CD14-positive monocyte (primary cell): ENCODE measurements around the gene CHAF1A. TPM values are rescaled to one million over a fixed set of nuclear protein-coding genes. Genes with fewer than 3 reads are reported as not detected.
A peak's percentile ranks its signal among the peaks of the same experiment; 100 is the strongest.

Source experiments
- DNase-seq, 3 donors: peaks; one replicate each; pipeline ENCODE4 v3.0.0-alpha.2; 2011 to 2022
- H2AFZ ChIP-seq: 2 replicates; pipeline ENCODE4 v1.6.0; 2012; ENCODE audit warnings: mild to moderate bottlenecking, low read depth, low read length, inconsistent platforms; ENCODE audit not compliant: insufficient read depth, poor library complexity, severe bottlenecking
- H3K27ac ChIP-seq, 2 donors: 1 replicate in 1 of 2; 2 replicates in 1 of 2; pipeline ENCODE4 v1.5.1; 2012 to 2013; ENCODE audit warnings: low read length in 2 of 2, control low read depth in 1 of 2, inconsistent platforms in 1 of 2, low read depth in 1 of 2, mild to moderate bottlenecking in 1 of 2
- H3K27me3 ChIP-seq, 2 donors: one replicate each; pipeline versions ENCODE4 v1.6.0 to v1.6.1; 2011 to 2013; ENCODE audit warnings: low read length in 2 of 2; ENCODE audit not compliant: control insufficient read depth in 2 of 2, insufficient read depth in 2 of 2
- H3K36me3 ChIP-seq, 2 donors: replicated peaks in 1 of 2; 1 replicate in 1 of 2; 2 replicates in 1 of 2; pipeline versions ENCODE4 v1.5.1 to v1.6.1; 2012 to 2013; ENCODE audit warnings: low read length in 2 of 2, control low read depth in 1 of 2, inconsistent platforms in 1 of 2, mild to moderate bottlenecking in 1 of 2; ENCODE audit not compliant: insufficient read depth in 2 of 2, control insufficient read depth in 1 of 2
- H3K4me1 ChIP-seq, 2 donors: 1 replicate in 1 of 2; 2 replicates in 1 of 2; pipeline versions ENCODE4 v1.5.1 to v1.6.1; 2012 to 2013; ENCODE audit warnings: low read length in 2 of 2, control low read depth in 1 of 2, inconsistent platforms in 1 of 2, mild to moderate bottlenecking in 1 of 2, moderate library complexity in 1 of 2; ENCODE audit not compliant: insufficient read depth in 2 of 2, control insufficient read depth in 1 of 2
- H3K4me2 ChIP-seq: replicated peaks from 2 replicates; pipeline ENCODE3; 2012; ENCODE audit warnings: low read length, moderate library complexity, mild to moderate bottlenecking; ENCODE audit not compliant: poor library complexity, severe bottlenecking; ENCODE audit errors: extremely low read depth
- H3K4me3 ChIP-seq, 3 experiments: fragments of 200-600 bp in 1 of 3; sonication (generic) in 1 of 3; replicated peaks in 1 of 3; 1 replicate in 2 of 3; 2 replicates in 1 of 3; pipeline ENCODE4 v1.5.1; 2011 to 2013; ENCODE audit warnings: low read length in 3 of 3, mild to moderate bottlenecking in 3 of 3, control low read depth in 2 of 3, low read depth in 2 of 3, inconsistent platforms in 1 of 3, moderate library complexity in 1 of 3
- H3K79me2 ChIP-seq: 2 replicates; pipeline ENCODE4 v1.6.0; 2012; ENCODE audit warnings: mild to moderate bottlenecking, control low read depth, inconsistent platforms, low read length, moderate library complexity; ENCODE audit not compliant: insufficient read depth
- H3K9ac ChIP-seq: 2 replicates; pipeline ENCODE4 v1.6.0; 2017; ENCODE audit warnings: low read length, mild to moderate bottlenecking; ENCODE audit not compliant: insufficient read depth, poor library complexity, severe bottlenecking
- H3K9me3 ChIP-seq, 2 donors: replicated peaks in 1 of 2; 1 replicate in 1 of 2; 2 replicates in 1 of 2; pipeline versions ENCODE4 v1.5.1 to v1.6.1; 2012 to 2013; ENCODE audit warnings: low read length in 2 of 2, control low read depth in 1 of 2; ENCODE audit not compliant: control insufficient read depth in 1 of 2, insufficient read depth in 1 of 2
- H4K20me1 ChIP-seq: 2 replicates; pipeline ENCODE4 v1.6.0; 2012; ENCODE audit warnings: mild to moderate bottlenecking, low read length, control low read depth, moderate library complexity; ENCODE audit not compliant: insufficient read depth
- H3K27ac Mint-ChIP-seq, 7 donors: one replicate each; pipeline ENCODE4 v1.8.0; 2020; ENCODE audit warnings: mild to moderate bottlenecking in 7 of 7, mixed read lengths in 7 of 7, moderate library complexity in 6 of 7, inconsistent platforms in 2 of 7
- H3K27me3 Mint-ChIP-seq, 3 donors: one replicate each; pipeline ENCODE4 v1.8.0; 2021 to 2022; ENCODE audit warnings: low read depth in 3 of 3, mild to moderate bottlenecking in 3 of 3, mixed read lengths in 3 of 3, moderate library complexity in 3 of 3, inconsistent platforms in 1 of 3
- H3K36me3 Mint-ChIP-seq, 2 donors: one replicate each; pipeline ENCODE4 v1.8.0; 2020; ENCODE audit warnings: mixed read lengths in 2 of 2, inconsistent platforms in 1 of 2, mild to moderate bottlenecking in 1 of 2
- H3K4me1 Mint-ChIP-seq: one replicate; pipeline ENCODE4 v1.8.0; 2020; ENCODE audit warnings: mild to moderate bottlenecking, mixed read lengths
- H3K4me3 Mint-ChIP-seq, 2 donors: one replicate each; pipeline ENCODE4 v1.8.0; 2020; ENCODE audit warnings: mild to moderate bottlenecking in 2 of 2, mixed read lengths in 2 of 2, moderate library complexity in 1 of 2
- H3K9me3 Mint-ChIP-seq, 7 donors: one replicate each; pipeline ENCODE4 v1.8.0; 2020 to 2022; ENCODE audit warnings: mixed read lengths in 7 of 7, mild to moderate bottlenecking in 6 of 7, moderate library complexity in 6 of 7, inconsistent platforms in 2 of 7
- CTCF ChIP-seq: fragments of 200-600 bp; IDR thresholded peaks from one replicate; pipeline ENCODE4 v1.8.0; 2022; ENCODE audit warnings: antibody characterized with exemption, mild to moderate bottlenecking
- WGBS: methylation state at CpG from one replicate; pipeline ENCODE4 v1.1.5; 2013; ENCODE audit warnings: missing lambda C conversion rate; ENCODE audit not compliant: insufficient coverage; 5-methylcytosine and 5-hydroxymethylcytosine counted together
- intact Hi-C, 2 donors: fragments of 100-400 bp; cut with micrococcal nuclease; formaldehyde crosslinking; loops; one replicate each; pipeline versions ENCODE4 v1.15.0 to v1.15.1; 2023
- polyA plus RNA-seq, 3 donors: library from polyadenylated mRNA; depleted of rRNA in 1 of 3; unstranded in 2 of 3; stranded (reverse) in 1 of 3; fragments of 300-500 nt in 2 of 3; fragments of >200 nt in 1 of 3; fragmentation: Illumina TruSeq in 2 of 3; gene quantifications; 1 replicate in 2 of 3; 2 replicates in 1 of 3; pipeline ENCODE4 v1.2.3, GENCODE V29; 2012 to 2021

The CHAF1A gene
- polyA plus RNA-seq, 3 donors = 4.4 to 26.4 (median 5.4) TPM

GRCh38 chr19:4448147-4448985 lies 45.9 kb downstream of the CHAF1A start:
- H3K4me3 Mint-ChIP-seq = no peak overlapping the region
- H3K27me3 ChIP-seq = no peaks in the 10 kb centered on the region
- no peak overlapping the region for H3K4me2 ChIP-seq
- no peak overlapping the region for H3K4me3 ChIP-seq
- H3K9ac ChIP-seq = no peak overlapping the region
- no peaks in the 10 kb centered on the region for H3K9me3 Mint-ChIP-seq
- TF ChIP-seq CTCF = no peak
- H3K36me3 ChIP-seq = peaks cover 82 to 98% of the 10 kb centered on the region in 2 donors
- no peak for DNase-seq
- no peak overlapping the region for H2AFZ ChIP-seq
- peaks cover 0 to 4% (median 0%) of the 10 kb centered on the region in 3 donors for H3K27me3 Mint-ChIP-seq
- H3K4me1 Mint-ChIP-seq = no peaks in the 10 kb centered on the region
- 96% methylated on average over 25 of the region's 30 CpGs for WGBS
- no peaks in the 10 kb centered on the region for H3K9me3 ChIP-seq
- H4K20me1 ChIP-seq = peaks cover 73% of the 10 kb centered on the region
- no peaks in the 10 kb centered on the region for H3K79me2 ChIP-seq
- peaks cover 69 to 93% of the 10 kb centered on the region in 2 donors for H3K36me3 Mint-ChIP-seq
- intact Hi-C loops = no loop called here
- no peaks in the 10 kb centered on the region for H3K4me1 ChIP-seq
- H3K27ac ChIP-seq = no peak overlapping the region
- H3K27ac Mint-ChIP-seq = peak overlapping the region in 1 of 7 donors; percentile 71

GRCh38 chr19:4449022-4449638 lies 46.7 kb downstream of the CHAF1A start:
- no peak overlapping the region for H3K4me2 ChIP-seq
- peaks cover 69 to 96% of the 10 kb centered on the region in 2 donors for H3K36me3 Mint-ChIP-seq

More at GRCh38 chr19:4449022-4449638, 46.7 kb downstream of the CHAF1A start:
- Histone ChIP-seq H3K4me3 (no peak overlapping the region), H3K9ac (no peak overlapping the region), H3K4me1 (no peaks in the 10 kb centered on the region), H3K9me3 (no peaks in the 10 kb centered on the region), H2AFZ (no peak overlapping the region), H3K27ac (no peak overlapping the region), H3K79me2 (no peaks in the 10 kb centered on the region), H4K20me1 (peaks cover 77% of the 10 kb centered on the region), H3K36me3 (peaks cover 88 to 100% of the 10 kb centered on the region in 2 donors), H3K27me3 (no peaks in the 10 kb centered on the region)
- Mint-ChIP-seq H3K4me1 (no peaks in the 10 kb centered on the region), H3K27me3 (peaks cover 0 to 4% (median 0%) of the 10 kb centered on the region in 3 donors), H3K27ac (no peak overlapping the region), H3K4me3 (no peak overlapping the region), H3K9me3 (no peaks in the 10 kb centered on the region)
- TF ChIP-seq CTCF = no peak
- DNase-seq = no peak
- intact Hi-C loops = no loop called here
- WGBS = 95% methylated on average over 20 of the region's 24 CpGs
